GM18511 (cell line): ENCODE data around the gene CDADC1.

Source experiments
- ATAC-seq: cut with Tn5 transposase; IDR thresholded peaks from one replicate; pipeline ENCODE4 v1.9.1; 2021; ENCODE audit warnings: mild to moderate bottlenecking, moderate library complexity; ENCODE audit not compliant: unreplicated experiment

The CDADC1 gene

GRCh38 chr13:49247643-49248621 is at the start of gene CDADC1:
CDADC1 (plus strand) TSS chr13:49247925; CDS start chr13:49248038, 113 bp downstream.
- peak; percentile 97 for ATAC-seq

- no peak for ATAC-seq
Measured at GRCh38 chr13:49206641-49207040, 41.1 kb upstream of the CDADC1 start.

- no peak for ATAC-seq
Measured at GRCh38 chr13:49208619-49209018, 39.1 kb upstream of the CDADC1 start.

- ATAC-seq = no peak
Measured at GRCh38 chr13:49210114-49210513, 37.6 kb upstream of the CDADC1 start.

- no peak for ATAC-seq
Measured at GRCh38 chr13:49210669-49211068, 37.1 kb upstream of the CDADC1 start.

GRCh38 chr13:49213539-49213938 is 34.2 kb upstream of the CDADC1 start:
- no peak for ATAC-seq

- no peak for ATAC-seq
Measured at GRCh38 chr13:49213997-49214916, 33.5 kb upstream of the CDADC1 start.

- peak; percentile 72 for ATAC-seq
Measured at GRCh38 chr13:49214917-49215376, 32.8 kb upstream of the CDADC1 start.

GRCh38 chr13:49216334-49216733 is 31.4 kb upstream of the CDADC1 start:
- ATAC-seq = no peak

- ATAC-seq = no peak
Measured at GRCh38 chr13:49217962-49218492, 29.7 kb upstream of the CDADC1 start.

- ATAC-seq = no peak
Measured at GRCh38 chr13:49218493-49219051, 29.2 kb upstream of the CDADC1 start.

GRCh38 chr13:49219647-49220035 is 28.1 kb upstream of the CDADC1 start:
- ATAC-seq = no peak

GRCh38 chr13:49220036-49220855 is 27.5 kb upstream of the CDADC1 start, which contains the start of gene MLNR:
MLNR (plus strand) TSS chr13:49220338; CDS start chr13:49220338, 0 bp downstream.
- ATAC-seq = peak; percentile 60

GRCh38 chr13:49220856-49221589 is 26.7 kb upstream of the CDADC1 start:
- ATAC-seq = no peak

- no peak for ATAC-seq
Measured at GRCh38 chr13:49221590-49221965, 26.1 kb upstream of the CDADC1 start.

GRCh38 chr13:49225223-49226042 is 22.3 kb upstream of the CDADC1 start:
- ATAC-seq = no peak

GRCh38 chr13:49226613-49227012 is 21.1 kb upstream of the CDADC1 start:
- ATAC-seq = no peak

- ATAC-seq = no peak
Measured at GRCh38 chr13:49234741-49235140, 13.0 kb upstream of the CDADC1 start.
